Measurements from ENCODE around the gene GCNT1. TPM values are rescaled to one million over a fixed set of nuclear protein-coding genes. Genes with fewer than 3 reads are reported as not detected.

Gene GCNT1
- total and polyA plus RNA-seq, 2 donors (not counting 1 experiment from before 2014, with no cell fraction given) = 9.1 to 31.0 TPM

DNA sequence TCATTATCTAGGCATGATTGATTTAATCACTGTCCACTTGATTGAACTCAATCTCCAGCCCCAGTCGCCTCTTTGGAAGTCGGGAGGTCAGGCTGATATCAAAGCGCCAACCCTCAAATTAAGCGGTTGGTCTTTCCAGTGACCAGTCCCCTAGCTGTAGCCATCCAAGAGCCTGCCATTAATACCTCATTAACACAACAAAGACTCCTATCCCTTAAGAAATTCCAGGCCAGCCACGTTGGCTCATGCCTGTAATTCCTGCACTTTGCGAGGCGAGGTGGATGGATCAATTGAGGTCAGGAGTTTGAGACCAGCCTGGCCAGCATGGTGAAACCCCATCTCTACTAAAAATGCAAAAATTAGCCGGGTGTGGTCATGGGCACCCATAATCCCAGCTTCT lies 27.4 kb upstream of the GCNT1 start:
- H3K9me3 ChIP-seq (ENCODE audit: control extremely low read depth in 1 of 3, control insufficient read depth in 2 of 3, insufficient read depth in 1 of 3, low read length in 2 of 3) = peaks cover 0 to 3% (median 0%) of the 10 kb centered on the region in 3 donors
- H3K79me2 ChIP-seq (ENCODE audit: control insufficient read depth, insufficient read depth, low read length) = no peaks in the 10 kb centered on the region
- H3K9ac ChIP-seq (ENCODE audit: low read length) = no peak overlapping the region
- no peaks in the 10 kb centered on the region for H3K27me3 ChIP-seq (replicated peaks in 1 of 4; ENCODE audit: control extremely low read depth in 1 of 4, control insufficient read depth in 3 of 4, insufficient read depth in 4 of 4, low read length in 3 of 4)
- no peak for ATAC-seq (ENCODE audit: low read depth)
- no peak overlapping the region for H3K4me3 ChIP-seq (ENCODE audit: control extremely low read depth in 1 of 5, extremely low read depth in 1 of 5, insufficient read depth in 1 of 5, low read depth in 2 of 5, low read length in 4 of 5)
- Mint-ChIP-seq H3K4me1 (no peaks in the 10 kb centered on the region), H3K27me3 (no peaks in the 10 kb centered on the region), H3K9me3 (ENCODE audit: insufficient read depth) (no peaks in the 10 kb centered on the region), H3K27ac (no peak overlapping the region), H3K4me3 (no peak overlapping the region)
- H4K20me1 ChIP-seq (ENCODE audit: control insufficient read depth, insufficient read depth, low read length, poor library complexity, severe bottlenecking) = no peaks in the 10 kb centered on the region
- no peaks in the 10 kb centered on the region for H3K36me3 ChIP-seq (replicated peaks in 1 of 2; ENCODE audit: control extremely low read depth in 1 of 2, control insufficient read depth in 1 of 2, extremely low read depth in 1 of 2, insufficient read depth in 2 of 2, low read length in 1 of 2)
- no peak overlapping the region for H3K27ac ChIP-seq (ENCODE audit: low read length in 2 of 2)
- ChIA-PET POLR2A (no interaction called here), CTCF (no interaction called here)
- intact Hi-C loops (cut with micrococcal nuclease) = no loop called here
- H3K4me1 ChIP-seq (ENCODE audit: control insufficient read depth in 2 of 2, insufficient read depth in 2 of 2, low read length in 2 of 2) = no peaks in the 10 kb centered on the region
- TF ChIP-seq CTCF (IDR thresholded peaks at IDR 0.05) (no peak), EZH2 (IDR thresholded peaks at IDR 0.05; ENCODE audit: borderline replicate concordance, insufficient read depth, low read depth, low read length, poor library complexity, severe bottlenecking) (no peak)
- no peak overlapping the region for H2AFZ ChIP-seq (ENCODE audit: insufficient read depth, low read depth, low read length, poor library complexity, severe bottlenecking)
- 98% methylated on average over 7 of the region's 8 CpGs for WGBS (ENCODE audit: insufficient coverage)
- no peak overlapping the region for H3K4me2 ChIP-seq (replicated peaks; ENCODE audit: low read depth, low read length, poor library complexity, severe bottlenecking)
- DNase-seq = no peak

- no peak overlapping the region for H3K27ac Mint-ChIP-seq
- no peak for DNase-seq
- Histone ChIP-seq H3K4me1 (ENCODE audit: control insufficient read depth in 2 of 2, insufficient read depth in 2 of 2, low read length in 2 of 2) (no peaks in the 10 kb centered on the region), H3K79me2 (ENCODE audit: control insufficient read depth, insufficient read depth, low read length) (no peaks in the 10 kb centered on the region), H3K4me2 (replicated peaks; ENCODE audit: low read depth, low read length, poor library complexity, severe bottlenecking) (no peak overlapping the region), H3K9ac (ENCODE audit: low read length) (no peak overlapping the region), H3K27me3 (replicated peaks in 1 of 4; ENCODE audit: control extremely low read depth in 1 of 4, control insufficient read depth in 3 of 4, insufficient read depth in 4 of 4, low read length in 3 of 4) (no peaks in the 10 kb centered on the region), H3K27ac (ENCODE audit: low read length in 2 of 2) (no peak overlapping the region), H3K4me3 (ENCODE audit: control extremely low read depth in 1 of 5, extremely low read depth in 1 of 5, insufficient read depth in 1 of 5, low read depth in 2 of 5, low read length in 4 of 5) (no peak overlapping the region), H2AFZ (ENCODE audit: insufficient read depth, low read depth, low read length, poor library complexity, severe bottlenecking) (no peak overlapping the region), H4K20me1 (ENCODE audit: control insufficient read depth, insufficient read depth, low read length, poor library complexity, severe bottlenecking) (no peaks in the 10 kb centered on the region), H3K9me3 (ENCODE audit: control extremely low read depth in 1 of 3, control insufficient read depth in 2 of 3, insufficient read depth in 1 of 3, low read length in 2 of 3) (peaks cover 0 to 3% (median 0%) of the 10 kb centered on the region in 3 donors), H3K36me3 (replicated peaks in 1 of 2; ENCODE audit: control extremely low read depth in 1 of 2, control insufficient read depth in 1 of 2, extremely low read depth in 1 of 2, insufficient read depth in 2 of 2, low read length in 1 of 2) (no peaks in the 10 kb centered on the region)
- CTCF ChIA-PET = interaction anchor here (1.2 kb wide), 1 partner anchor 12 kb away, joined by 3 read pairs; no protein-coding TSS in a partner anchor
- 67% methylated on average over 5 of the region's 5 CpGs for WGBS (ENCODE audit: insufficient coverage)
- H3K9me3 Mint-ChIP-seq (ENCODE audit: insufficient read depth) = no peaks in the 10 kb centered on the region
- TF ChIP-seq CTCF (IDR thresholded peaks at IDR 0.05) (no peak), EZH2 (IDR thresholded peaks at IDR 0.05; ENCODE audit: borderline replicate concordance, insufficient read depth, low read depth, low read length, poor library complexity, severe bottlenecking) (no peak)
- intact Hi-C loops (cut with micrococcal nuclease) = no loop called here
- H3K27me3 Mint-ChIP-seq = no peaks in the 10 kb centered on the region
- ATAC-seq (ENCODE audit: low read depth) = no peak
- H3K4me3 Mint-ChIP-seq = no peak overlapping the region
- POLR2A ChIA-PET = no interaction called here
- no peaks in the 10 kb centered on the region for H3K4me1 Mint-ChIP-seq
Observed at GRCh38 chr9:76433406-76433805, 25.6 kb upstream of the GCNT1 start.
